GM19467 (cell line): ENCODE measurements around the gene TBC1D22A.
"Not testable (repeated sequence)": the region's sequence is repeated elsewhere in the genome, so short reads cannot be mapped to it uniquely, and the experiment has no call there.

Source experiments
- ATAC-seq: cut with Tn5 transposase; IDR thresholded peaks from one replicate; pipeline ENCODE4 v1.9.1; 2021; ENCODE audit warnings: mild to moderate bottlenecking, moderate library complexity; ENCODE audit not compliant: unreplicated experiment

TBC1D22A gene, protein sequence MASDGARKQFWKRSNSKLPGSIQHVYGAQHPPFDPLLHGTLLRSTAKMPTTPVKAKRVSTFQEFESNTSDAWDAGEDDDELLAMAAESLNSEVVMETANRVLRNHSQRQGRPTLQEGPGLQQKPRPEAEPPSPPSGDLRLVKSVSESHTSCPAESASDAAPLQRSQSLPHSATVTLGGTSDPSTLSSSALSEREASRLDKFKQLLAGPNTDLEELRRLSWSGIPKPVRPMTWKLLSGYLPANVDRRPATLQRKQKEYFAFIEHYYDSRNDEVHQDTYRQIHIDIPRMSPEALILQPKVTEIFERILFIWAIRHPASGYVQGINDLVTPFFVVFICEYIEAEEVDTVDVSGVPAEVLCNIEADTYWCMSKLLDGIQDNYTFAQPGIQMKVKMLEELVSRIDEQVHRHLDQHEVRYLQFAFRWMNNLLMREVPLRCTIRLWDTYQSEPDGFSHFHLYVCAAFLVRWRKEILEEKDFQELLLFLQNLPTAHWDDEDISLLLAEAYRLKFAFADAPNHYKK

GRCh38 chr22:46762238-46763050 is at the start of gene TBC1D22A:
Gene TBC1D22A, plus strand, starts transcription at chr22:46762650. Its CDS starts 137 bp downstream, at chr22:46762787.
- ATAC-seq: peak; percentile 72

- no peak for ATAC-seq
Observed at GRCh38 chr22:46714550-46714949, 47.9 kb upstream of the TBC1D22A start.

GRCh38 chr22:46719921-46720320 is 42.5 kb upstream of the TBC1D22A start:
- ATAC-seq: no peak

GRCh38 chr22:46721501-46722085 is 40.9 kb upstream of the TBC1D22A start:
- no peak for ATAC-seq

DNA sequence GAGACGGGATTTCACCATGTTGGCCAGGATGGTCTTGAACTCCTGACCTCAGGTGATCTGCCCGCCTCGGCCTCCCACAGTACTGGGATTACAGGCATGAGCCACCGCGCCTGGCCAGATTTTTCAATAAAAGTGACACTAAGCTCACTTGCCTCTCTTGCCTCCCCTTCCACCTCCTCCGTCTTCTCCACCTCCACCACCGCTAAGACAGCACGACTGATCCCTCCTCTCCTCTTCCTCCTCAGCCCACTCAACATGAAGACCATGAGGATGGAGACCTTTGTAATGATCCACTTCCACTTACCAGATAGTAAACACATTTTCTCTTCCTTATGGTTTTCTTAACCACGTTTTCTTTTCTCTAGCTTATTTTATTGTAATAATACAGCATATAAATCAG is 38.6 kb upstream of the TBC1D22A start:
- no peak for ATAC-seq

GRCh38 chr22:46725096-46725495 is 37.4 kb upstream of the TBC1D22A start:
- ATAC-seq: no peak

- no peak for ATAC-seq
Observed at GRCh38 chr22:46726066-46726985, 36.1 kb upstream of the TBC1D22A start.

DNA sequence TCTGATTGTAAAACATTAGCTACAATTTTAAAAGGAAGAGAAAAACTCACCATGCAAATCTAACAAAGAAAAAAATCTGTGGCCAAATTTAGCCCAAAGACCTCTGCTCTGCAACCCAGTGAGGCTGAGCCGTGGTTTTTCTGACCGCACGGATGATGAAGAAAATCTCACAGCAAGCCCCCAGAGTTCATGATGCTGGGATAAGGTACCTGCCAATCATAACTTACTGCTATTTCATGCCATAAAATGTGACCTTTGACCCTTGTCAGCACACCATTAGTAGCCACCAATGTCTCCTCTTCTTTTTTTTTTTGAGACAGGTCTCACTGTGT is 35.5 kb upstream of the TBC1D22A start:
- ATAC-seq: no peak

DNA sequence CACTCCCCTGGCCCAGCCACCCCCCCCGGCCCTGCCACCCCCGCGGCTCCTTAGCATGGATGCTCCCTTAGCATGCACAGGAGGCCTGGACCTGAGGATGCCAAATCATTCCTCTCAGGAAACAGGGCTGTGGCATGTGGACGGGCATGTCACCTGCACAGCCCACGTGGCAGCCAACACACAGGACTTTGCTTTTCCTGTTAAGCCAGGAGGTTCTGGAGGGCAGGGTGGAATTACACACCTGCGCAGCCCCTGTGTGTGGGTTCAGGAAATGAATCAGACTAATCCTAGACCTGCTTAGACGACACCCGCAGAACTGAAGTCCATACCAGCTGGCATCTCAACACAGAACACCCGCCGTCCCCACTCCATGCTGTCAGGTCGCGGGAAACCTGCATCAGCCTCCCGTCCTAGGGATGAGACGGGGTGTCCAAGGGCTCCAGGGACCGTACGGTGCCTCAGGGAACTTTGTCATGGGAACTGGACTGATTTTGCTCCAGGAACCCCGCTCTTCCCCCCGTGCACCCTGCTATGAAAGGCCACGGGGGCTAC is 34.6 kb upstream of the TBC1D22A start:
- ATAC-seq: no peak

DNA sequence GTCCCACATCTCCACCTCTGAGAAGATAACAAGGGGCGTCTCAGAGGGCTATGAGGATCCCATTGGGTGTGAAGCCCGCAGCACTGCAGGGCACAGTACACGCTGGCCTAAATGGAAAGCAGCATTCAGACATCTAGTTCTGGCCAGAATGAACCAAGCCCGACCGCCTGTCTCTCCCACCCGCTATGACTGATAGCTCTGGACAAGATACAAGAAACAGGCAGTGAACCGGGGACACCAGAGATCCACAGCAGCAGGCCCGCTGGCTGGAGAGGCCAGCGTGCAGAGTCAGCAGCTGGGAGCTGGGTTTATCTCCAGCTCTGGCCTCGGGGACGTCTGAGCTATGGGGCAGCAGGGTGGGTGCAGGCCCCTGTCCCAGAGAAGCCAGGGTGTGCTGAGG is 34.0 kb upstream of the TBC1D22A start:
- ATAC-seq: no peak

- ATAC-seq: no peak
Observed at GRCh38 chr22:46730568-46731245, 31.7 kb upstream of the TBC1D22A start.

GRCh38 chr22:46731246-46732040 is 31.0 kb upstream of the TBC1D22A start:
- ATAC-seq: no peak

GRCh38 chr22:46732041-46732379 is 30.4 kb upstream of the TBC1D22A start:
- no peak for ATAC-seq

DNA sequence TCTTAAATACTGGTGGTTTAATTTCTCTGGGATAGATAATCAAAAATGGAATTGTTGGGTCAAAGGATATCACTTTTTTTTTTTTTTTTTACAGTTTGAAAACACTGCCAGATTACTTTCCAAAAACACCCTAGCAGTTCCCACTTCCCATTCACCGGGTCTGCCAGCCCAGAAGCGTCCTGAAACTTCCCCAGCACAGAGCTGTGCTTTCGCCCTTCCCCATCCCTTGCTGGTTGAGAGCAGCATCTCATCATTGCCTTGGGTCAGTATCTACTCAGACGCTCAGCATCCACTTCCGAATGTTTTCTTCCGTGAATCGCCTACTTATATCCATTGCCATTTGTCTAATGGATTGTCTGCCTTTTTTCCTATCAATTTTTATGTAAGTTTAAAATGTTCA is 29.9 kb upstream of the TBC1D22A start:
- ATAC-seq: no peak

DNA sequence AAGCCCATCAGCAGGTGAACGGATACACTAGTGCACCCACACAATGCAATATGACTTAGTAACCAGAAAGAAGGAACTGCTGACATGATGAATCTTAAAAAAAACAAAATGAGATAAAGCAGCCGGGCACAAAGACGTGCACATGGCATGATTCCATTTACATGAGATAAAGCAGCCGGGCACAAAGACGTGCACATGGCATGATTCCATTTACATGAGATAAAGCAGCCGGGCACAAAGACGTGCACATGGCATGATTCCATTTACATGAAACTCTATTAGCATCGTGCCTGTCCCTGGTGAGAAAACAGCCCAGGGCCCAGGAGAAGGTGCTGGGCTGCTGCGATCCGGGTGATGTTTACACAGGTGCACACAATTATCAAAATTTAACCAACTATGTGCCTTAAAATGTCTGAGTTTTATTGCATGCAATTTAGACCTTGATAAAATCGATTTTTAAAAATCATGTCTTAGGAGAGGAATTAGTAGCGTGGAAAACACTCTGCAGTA is 28.2 kb upstream of the TBC1D22A start:
- ATAC-seq: not testable (repeated sequence)

DNA sequence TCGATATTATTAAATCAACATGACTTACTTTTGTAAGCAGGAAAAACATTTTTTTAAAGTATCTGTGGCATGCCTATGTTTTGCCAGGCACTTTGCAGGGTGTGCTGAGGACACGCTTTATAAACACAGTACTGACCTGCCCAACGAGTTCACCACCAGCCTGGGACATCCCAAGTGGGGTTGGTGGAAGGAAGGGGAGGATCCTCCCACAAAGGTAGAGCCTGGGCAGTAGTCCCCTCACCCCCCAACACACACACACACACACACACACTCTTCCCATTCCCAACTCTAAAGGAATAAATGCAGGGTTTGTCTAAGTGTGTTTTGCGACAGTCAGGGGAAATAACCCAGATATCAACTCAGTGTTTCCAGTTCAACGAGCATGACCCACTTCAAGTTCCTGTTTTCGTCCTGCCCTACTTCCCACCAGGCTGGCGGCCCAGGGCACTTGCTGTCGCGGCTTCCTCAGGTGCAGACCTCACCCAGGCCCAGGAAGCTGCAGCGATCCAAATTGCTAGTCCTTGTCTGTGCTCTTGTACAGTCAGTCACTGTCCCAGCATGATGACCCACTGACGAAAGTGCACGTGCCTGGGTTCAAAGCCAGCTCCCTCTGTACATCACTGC is 27.5 kb upstream of the TBC1D22A start:
- no peak for ATAC-seq

DNA sequence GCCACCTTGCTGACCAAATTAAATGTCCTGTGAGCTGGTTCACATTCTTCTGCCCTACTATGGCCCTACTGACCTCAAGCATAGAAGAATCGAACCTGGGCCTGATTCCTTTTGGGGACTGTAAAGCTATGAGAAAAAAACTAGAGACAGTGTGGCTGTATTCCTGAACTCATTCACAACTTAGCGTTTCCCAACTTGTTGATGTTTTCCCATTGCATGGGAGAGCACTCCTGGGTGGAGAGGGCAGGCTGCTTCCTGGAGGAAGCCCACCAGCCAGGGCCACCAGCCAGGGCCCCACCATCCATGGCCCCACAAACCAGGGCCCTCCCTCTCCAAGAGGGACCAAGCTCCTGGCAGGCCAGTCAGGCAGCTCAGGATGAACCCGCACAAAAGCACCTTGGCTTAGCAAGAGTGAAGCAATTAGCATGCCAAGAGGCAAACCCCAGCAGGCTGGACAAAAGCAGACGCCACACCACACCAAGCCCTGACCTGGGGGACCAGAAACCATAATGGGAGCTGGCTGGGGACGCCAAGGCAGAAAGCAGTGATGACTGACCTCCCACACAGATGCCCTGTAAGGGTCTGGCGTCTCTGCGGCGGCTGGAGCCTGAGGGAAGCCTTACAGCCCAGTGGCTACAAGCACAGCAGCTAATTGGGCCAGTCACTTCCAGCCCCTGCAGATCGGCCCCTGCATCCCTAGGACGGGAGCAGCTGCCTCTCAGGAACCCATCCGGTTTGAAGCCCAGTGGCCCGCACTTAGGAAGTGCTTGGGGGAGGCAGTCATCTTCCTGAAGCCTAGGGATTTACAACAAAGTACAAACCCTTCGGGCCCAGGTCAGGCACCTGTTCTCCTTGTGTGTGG is 26.5 kb upstream of the TBC1D22A start:
- ATAC-seq: no peak
